Spinal cord (tissue), 10 donors: ENCODE data around the gene FN1. TPM values are rescaled to one million over a fixed set of nuclear protein-coding genes. Genes with fewer than 3 reads are reported as not detected.
"Not testable (repeated sequence)": the region's sequence is repeated elsewhere in the genome, so short reads cannot be mapped to it uniquely, and the experiment has no call there.

ENCODE experiments used
- DNase-seq, 6 donors: peaks; one replicate each; pipeline versions ENCODE4 v3.0.0 to v3.0.0-alpha.2; 2013 to 2015; ENCODE audit warnings: low spot score in 6 of 6, low read depth in 4 of 6
- H3K27ac ChIP-seq: one replicate; pipeline ENCODE4 v1.5.1; 2013; ENCODE audit warnings: low read depth, low read length, control low read depth
- H3K27me3 ChIP-seq: one replicate; pipeline ENCODE4 v1.6.1; 2013; ENCODE audit warnings: low read length; ENCODE audit not compliant: control insufficient read depth, insufficient read depth
- H3K36me3 ChIP-seq: one replicate; pipeline ENCODE4 v1.6.1; 2013; ENCODE audit warnings: low read length; ENCODE audit not compliant: control insufficient read depth, insufficient read depth
- H3K4me1 ChIP-seq: one replicate; pipeline ENCODE4 v1.6.1; 2013; ENCODE audit warnings: low read length; ENCODE audit not compliant: control insufficient read depth, insufficient read depth
- H3K4me3 ChIP-seq: one replicate; pipeline ENCODE4 v1.5.1; 2013; ENCODE audit warnings: low read depth, low read length, control low read depth
- H3K9me3 ChIP-seq: one replicate; pipeline ENCODE4 v1.6.1; 2013; ENCODE audit warnings: low read length; ENCODE audit not compliant: control insufficient read depth, insufficient read depth
- WGBS: methylation state at CpG from one replicate; pipeline ENCODE4 v1.1.5; 2013; ENCODE audit warnings: missing lambda C conversion rate; ENCODE audit not compliant: insufficient coverage; 5-methylcytosine and 5-hydroxymethylcytosine counted together
- polyA plus RNA-seq, 2 donors: library from polyadenylated mRNA; unstranded; fragments of 120-200 nt; gene quantifications; one replicate each; pipeline ENCODE4 v1.2.1, GENCODE V29; 2013; ENCODE audit not compliant: insufficient read length in 2 of 2
- total RNA-seq, 2 donors: library from RNA; depleted of rRNA in 1 of 2; stranded (reverse); fragments of 120-200 nt in 1 of 2; fragments of >200 nt in 1 of 2; gene quantifications; one replicate each; pipeline versions ENCODE4 v1.2.3 to v1.2.4, GENCODE V29; 2013 to 2014
- donor health status: healthy.

FN1 gene
- total and polyA plus RNA-seq, 4 donors, result 281 to 1,973 (median 522) TPM

- WGBS, result no CpG with 5 or more reads among the region's 2 CpGs
- no peak overlapping the region for H3K27ac ChIP-seq
- H3K4me3 ChIP-seq, result no peak overlapping the region
- H3K27me3 ChIP-seq, result no peaks in the 10 kb centered on the region
- DNase-seq, result no peak
- no peaks in the 10 kb centered on the region for H3K4me1 ChIP-seq
- H3K9me3 ChIP-seq, result no peaks in the 10 kb centered on the region
- no peaks in the 10 kb centered on the region for H3K36me3 ChIP-seq
These were observed 19.2 kb downstream of the FN1 start for GRCh38 chr2:215416656-215417055.

- WGBS, result no CpG with 5 or more reads among the region's 1 CpG
- no peaks in the 10 kb centered on the region for H3K4me1 ChIP-seq
These were observed 19.9 kb downstream of the FN1 start for GRCh38 chr2:215415820-215416577.

GRCh38 chr2:215415218-215415617, 20.6 kb downstream of the FN1 start:
- Histone ChIP-seq H3K27me3 (no peaks in the 10 kb centered on the region), H3K4me3 (no peak overlapping the region), H3K9me3 (no peaks in the 10 kb centered on the region), H3K36me3 (no peaks in the 10 kb centered on the region), H3K4me1 (no peaks in the 10 kb centered on the region), H3K27ac (no peak overlapping the region)
- DNase-seq, result no peak
- WGBS, result no CpG with 5 or more reads among the region's 1 CpG

More at GRCh38 chr2:215415820-215416577, 19.9 kb downstream of the FN1 start:
- Histone ChIP-seq H3K27me3 (no peaks in the 10 kb centered on the region), H3K36me3 (no peaks in the 10 kb centered on the region), H3K4me3 (no peak overlapping the region), H3K27ac (no peak overlapping the region), H3K9me3 (no peaks in the 10 kb centered on the region)
- no peak for DNase-seq

DNA sequence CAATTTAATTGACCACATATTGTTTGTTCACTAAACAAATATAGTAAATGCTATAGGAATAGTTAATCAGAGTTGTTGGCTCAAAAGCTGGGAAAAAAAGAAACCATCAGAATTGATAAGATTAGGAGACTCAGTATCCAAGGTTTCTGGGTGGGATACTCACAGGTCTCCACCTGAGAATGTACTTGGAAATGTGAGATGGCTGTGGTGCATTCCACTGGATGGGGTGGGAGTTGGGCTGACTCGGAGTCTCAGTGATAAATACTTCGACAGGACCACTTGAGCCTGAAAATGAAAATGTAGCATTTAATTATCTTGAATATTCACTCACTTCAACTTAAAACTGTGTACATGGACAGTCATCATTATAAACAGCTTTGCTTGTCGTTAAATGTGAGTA, 21.2 kb downstream of the FN1 start:
- Histone ChIP-seq H3K27me3 (no peaks in the 10 kb centered on the region), H3K36me3 (no peaks in the 10 kb centered on the region), H3K9me3 (no peaks in the 10 kb centered on the region), H3K4me1 (no peaks in the 10 kb centered on the region), H3K27ac (no peak overlapping the region), H3K4me3 (no peak overlapping the region)
- no peak for DNase-seq
- WGBS, result no CpG with 5 or more reads among the region's 3 CpGs

DNA sequence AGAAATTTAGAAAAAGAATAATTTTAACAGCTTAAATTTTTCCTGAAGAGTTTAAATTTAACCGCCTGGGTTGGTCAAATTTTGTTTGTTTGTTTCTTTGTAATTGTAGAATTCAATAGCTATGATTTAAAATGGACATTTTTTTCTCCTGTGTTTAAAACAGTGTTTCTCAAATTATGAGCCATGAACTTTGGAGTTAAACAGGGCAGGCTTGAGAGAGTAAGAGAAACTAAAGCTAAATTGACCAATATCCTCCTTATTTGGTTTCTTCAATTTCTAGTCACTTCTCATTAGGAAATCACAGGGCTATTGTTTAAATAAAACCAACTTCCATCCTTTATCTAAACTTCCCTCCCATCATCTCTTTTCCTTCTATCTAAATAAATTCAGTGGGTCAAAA, 21.9 kb downstream of the FN1 start:
- WGBS, result no CpG with 5 or more reads among the region's 1 CpG
- Histone ChIP-seq H3K27me3 (no peaks in the 10 kb centered on the region), H3K27ac (no peak overlapping the region), H3K9me3 (no peaks in the 10 kb centered on the region), H3K36me3 (no peaks in the 10 kb centered on the region), H3K4me1 (no peaks in the 10 kb centered on the region), H3K4me3 (no peak overlapping the region)
- DNase-seq, result no peak

DNA sequence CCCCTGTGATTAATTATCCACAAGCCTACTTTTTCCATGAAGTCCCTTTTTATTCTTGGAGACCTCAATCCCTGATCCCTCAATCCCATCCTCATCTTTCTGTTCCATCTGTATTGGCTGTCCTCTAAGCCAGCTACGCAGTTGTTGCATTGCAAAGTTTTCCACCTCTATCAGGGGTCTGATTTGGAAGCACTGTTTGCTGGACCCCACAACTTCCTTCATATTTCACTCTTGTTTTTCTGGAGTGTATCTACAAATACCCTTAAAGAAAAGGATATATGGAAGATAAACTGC, 22.4 kb downstream of the FN1 start:
- DNase-seq, result no peak
- Histone ChIP-seq H3K27ac (no peak overlapping the region), H3K27me3 (no peaks in the 10 kb centered on the region), H3K4me3 (no peak overlapping the region), H3K9me3 (no peaks in the 10 kb centered on the region), H3K36me3 (no peaks in the 10 kb centered on the region), H3K4me1 (no peaks in the 10 kb centered on the region)
- no CpG with 5 or more reads among the region's 1 CpG for WGBS

- no peak for DNase-seq
- Histone ChIP-seq H3K9me3 (no peaks in the 10 kb centered on the region), H3K27ac (no peak overlapping the region), H3K36me3 (no peaks in the 10 kb centered on the region), H3K4me1 (no peaks in the 10 kb centered on the region), H3K4me3 (no peak overlapping the region), H3K27me3 (no peaks in the 10 kb centered on the region)
- 98% methylated on average over 4 of the region's 9 CpGs for WGBS
These were observed 23.7 kb downstream of the FN1 start for GRCh38 chr2:215411941-215412743.

GRCh38 chr2:215410932-215411285, 25.0 kb downstream of the FN1 start:
- H3K4me3 ChIP-seq, result no peak overlapping the region
- no peaks in the 10 kb centered on the region for H3K27me3 ChIP-seq
- H3K4me1 ChIP-seq, result no peaks in the 10 kb centered on the region
- H3K36me3 ChIP-seq, result peaks cover 3% of the 10 kb centered on the region
- no peak overlapping the region for H3K27ac ChIP-seq
- DNase-seq, result no peak
- no peaks in the 10 kb centered on the region for H3K9me3 ChIP-seq
- no CpG with 5 or more reads among the region's 1 CpG for WGBS

GRCh38 chr2:215410181-215410931, 25.5 kb downstream of the FN1 start:
- H3K4me3 ChIP-seq, H3K9me3 ChIP-seq, H3K27ac ChIP-seq, H3K27me3 ChIP-seq, H3K4me1 ChIP-seq, DNase-seq, H3K36me3 ChIP-seq: not testable (repeated sequence)
- WGBS, result 100% methylated on average over 1 of the region's 13 CpGs
